HAP-1 (cell line): ENCODE results near the gene SMAD3.

Experiments used
- DNase-seq, 2 experiments: peaks; one replicate each; pipeline ENCODE4 v3.0.0-alpha.2; 2016 to 2020; ENCODE audit warnings: low spot score in 2 of 2
- H3K27me3 ChIP-seq: fragments of 250-450 bp; sonication (Bioruptor Pico); 2 replicates; pipeline ENCODE4 v1.5.1; 2020; ENCODE audit warnings: low read depth, mild to moderate bottlenecking, moderate library complexity
- H3K36me3 ChIP-seq: fragments of 250-450 bp; sonication (Bioruptor Pico); replicated peaks from 2 replicates; pipeline ENCODE4 v1.5.1; 2020; ENCODE audit warnings: mild to moderate bottlenecking
- H3K4me1 ChIP-seq: fragments of 250-450 bp; sonication (Bioruptor Pico); 2 replicates; pipeline ENCODE4 v1.5.1; 2020; ENCODE audit warnings: mild to moderate bottlenecking
- H3K4me3 ChIP-seq: fragments of 250-450 bp; sonication (Bioruptor Pico); 2 replicates; pipeline ENCODE4 v1.5.1; 2020; ENCODE audit warnings: mild to moderate bottlenecking, moderate library complexity
- H3K9me3 ChIP-seq: fragments of 250-450 bp; sonication (Bioruptor Pico); 2 replicates; pipeline ENCODE4 v1.5.1; 2020; ENCODE audit warnings: mild to moderate bottlenecking, moderate library complexity
- in situ Hi-C: fragments of 300-500 bp; cut with MboI; formaldehyde crosslinking; loops from 3 replicates; pipeline ENCODE4 v1.14.3; 2020; ENCODE audit warnings: low sequenced_read_pairs, inconsistent platforms, mixed read lengths

The SMAD3 gene

DNA sequence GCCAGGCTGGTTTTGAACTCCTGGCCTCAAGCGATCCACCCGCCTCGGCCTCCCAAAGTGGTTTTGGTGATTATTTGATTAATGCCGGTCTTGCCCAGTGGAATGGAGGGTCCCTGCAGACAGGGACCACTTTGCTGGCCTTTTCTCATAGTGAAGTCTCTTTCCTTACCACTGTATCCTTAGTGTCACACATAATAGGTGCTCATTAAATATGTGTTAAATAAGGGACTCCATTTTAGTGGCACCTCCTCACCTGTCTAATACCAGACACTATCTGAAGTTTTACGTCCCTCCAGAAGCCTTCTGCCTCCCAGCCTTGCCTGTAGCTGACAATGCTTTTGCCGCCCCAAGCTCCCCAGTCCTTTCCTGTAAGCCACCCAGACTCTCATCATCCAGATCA lies 97.8 kb downstream of the SMAD3 start:
- no peaks in the 10 kb centered on the region for H3K9me3 ChIP-seq
- no peaks in the 10 kb centered on the region for H3K27me3 ChIP-seq
- no peak for DNase-seq
- no peak overlapping the region for H3K4me3 ChIP-seq
- H3K36me3 ChIP-seq = peaks cover 20% of the 10 kb centered on the region
- H3K4me1 ChIP-seq = peaks cover 18% of the 10 kb centered on the region
- in situ Hi-C loops = no loop called here

DNA sequence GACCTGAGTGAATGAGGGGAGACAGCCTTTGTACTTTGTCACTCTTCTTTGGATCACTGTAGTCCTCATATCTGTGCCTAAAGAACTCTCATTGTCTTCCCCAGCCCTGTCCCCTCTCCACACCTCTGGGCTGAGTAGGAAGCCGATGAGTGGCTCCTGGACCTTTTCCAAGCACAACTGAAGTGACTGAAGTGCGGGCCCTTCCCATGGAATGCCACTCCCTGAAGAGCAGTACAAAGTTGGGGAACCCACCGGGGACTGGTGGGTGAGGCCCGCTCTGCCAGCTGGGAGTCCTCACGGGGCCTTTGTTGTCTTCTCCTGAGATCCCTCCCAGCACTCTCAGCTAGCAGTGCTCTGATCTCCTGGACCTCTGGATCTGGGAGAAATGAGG lies 99.0 kb downstream of the SMAD3 start:
- in situ Hi-C loops = no loop called here
- Histone ChIP-seq H3K9me3 (no peaks in the 10 kb centered on the region), H3K4me1 (peaks cover 18% of the 10 kb centered on the region), H3K36me3 (peaks cover 26% of the 10 kb centered on the region), H3K27me3 (no peaks in the 10 kb centered on the region), H3K4me3 (no peak overlapping the region)
- DNase-seq = no peak

DNA sequence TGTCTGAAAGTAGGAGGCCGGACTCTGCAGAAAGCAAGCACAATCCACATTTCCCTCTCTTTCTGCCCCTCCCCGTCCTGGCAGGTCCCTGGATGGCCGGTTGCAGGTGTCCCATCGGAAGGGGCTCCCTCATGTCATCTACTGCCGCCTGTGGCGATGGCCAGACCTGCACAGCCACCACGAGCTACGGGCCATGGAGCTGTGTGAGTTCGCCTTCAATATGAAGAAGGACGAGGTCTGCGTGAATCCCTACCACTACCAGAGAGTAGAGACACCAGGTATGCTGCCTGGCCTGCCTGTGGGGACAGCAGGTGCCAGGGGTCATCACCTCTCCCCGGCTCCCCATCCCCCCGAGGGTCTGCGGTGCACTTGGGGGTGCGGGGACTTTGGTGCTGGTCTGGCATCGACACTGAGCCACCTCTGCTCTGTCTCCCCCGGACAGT lies 99.4 kb downstream of the SMAD3 start:
- Histone ChIP-seq H3K4me3 (no peak overlapping the region), H3K9me3 (no peaks in the 10 kb centered on the region), H3K4me1 (peaks cover 15% of the 10 kb centered on the region), H3K36me3 (peaks cover 26% of the 10 kb centered on the region), H3K27me3 (no peaks in the 10 kb centered on the region)
- in situ Hi-C loops = no loop called here
- DNase-seq = peak in 1 of 2 experiments; percentile 50

GRCh38 chr15:67165254-67166253 lies 100.2 kb downstream of the SMAD3 start:
- peaks cover 12% of the 10 kb centered on the region for H3K4me1 ChIP-seq
- peak; percentile 78 to 94 for DNase-seq
- H3K36me3 ChIP-seq = peaks cover 26% of the 10 kb centered on the region
- no peaks in the 10 kb centered on the region for H3K27me3 ChIP-seq
- H3K9me3 ChIP-seq = no peaks in the 10 kb centered on the region
- in situ Hi-C loops = no loop called here
- no peak overlapping the region for H3K4me3 ChIP-seq

DNA sequence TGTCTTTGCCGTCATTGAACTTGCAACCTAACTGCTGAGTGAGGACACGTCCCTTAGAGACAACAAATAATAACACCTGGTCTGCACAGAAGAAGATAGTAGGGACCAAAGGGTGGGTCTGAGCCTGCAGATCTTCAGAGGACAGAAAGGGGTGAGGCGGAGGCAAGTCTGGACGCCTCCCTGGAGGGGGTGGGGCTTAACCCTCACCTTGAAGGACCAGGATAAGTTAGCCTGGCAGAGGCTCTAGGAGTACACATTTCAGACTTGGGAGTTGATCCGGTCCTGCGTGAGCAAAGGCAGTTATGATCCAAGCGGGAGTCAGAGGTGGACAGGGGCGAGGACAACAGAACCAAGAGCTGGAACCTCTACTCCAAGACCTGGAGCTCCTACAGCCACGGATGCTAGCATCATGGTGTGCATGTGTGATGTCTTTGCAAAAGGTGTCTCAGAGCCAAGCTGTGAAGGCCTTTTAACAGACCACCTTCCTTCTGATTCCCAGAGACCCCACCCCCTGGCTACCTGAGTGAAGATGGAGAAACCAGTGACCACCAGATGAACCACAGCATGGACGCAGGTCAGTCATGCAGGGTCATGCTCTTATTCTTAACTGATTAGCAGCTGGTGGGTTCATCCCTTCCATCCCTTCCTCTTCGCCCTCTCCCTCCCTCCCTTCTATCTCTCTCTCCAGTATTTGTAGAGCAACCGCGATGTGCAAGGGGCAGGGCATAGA lies 101.0 kb downstream of the SMAD3 start:
- Histone ChIP-seq H3K4me1 (peaks cover 12% of the 10 kb centered on the region), H3K4me3 (no peak overlapping the region), H3K36me3 (peaks cover 26% of the 10 kb centered on the region), H3K9me3 (no peaks in the 10 kb centered on the region), H3K27me3 (no peaks in the 10 kb centered on the region)
- in situ Hi-C loops = no loop called here
- peak in 1 of 2 experiments; percentile 41 for DNase-seq

GRCh38 chr15:67167091-67167490 lies 101.7 kb downstream of the SMAD3 start:
- peaks cover 12% of the 10 kb centered on the region for H3K4me1 ChIP-seq
- no peak overlapping the region for H3K4me3 ChIP-seq
- DNase-seq = no peak
- no peaks in the 10 kb centered on the region for H3K27me3 ChIP-seq
- in situ Hi-C loops = no loop called here
- H3K36me3 ChIP-seq = peaks cover 31% of the 10 kb centered on the region
- no peaks in the 10 kb centered on the region for H3K9me3 ChIP-seq

DNA sequence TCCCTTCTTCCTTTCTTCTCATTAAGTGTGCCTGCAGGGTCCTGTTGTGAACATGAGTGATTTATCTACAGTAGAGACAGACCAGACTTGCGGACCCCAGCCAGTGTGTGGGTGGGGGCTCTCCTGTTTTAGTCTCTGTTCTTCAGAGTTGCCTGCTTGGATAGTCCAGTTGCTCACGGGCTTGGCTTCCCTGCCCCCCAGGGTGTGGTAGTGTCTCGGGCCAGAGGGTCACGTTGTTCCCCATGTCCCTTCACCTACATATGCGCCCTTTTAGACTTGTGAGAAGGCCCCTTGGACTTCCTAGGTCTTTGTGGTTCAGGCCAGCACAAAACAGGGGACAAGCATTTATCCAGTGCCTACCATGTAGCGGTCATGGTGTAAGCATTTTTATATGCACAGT lies 103.3 kb downstream of the SMAD3 start:
- H3K36me3 ChIP-seq = peaks cover 33% of the 10 kb centered on the region
- H3K27me3 ChIP-seq = no peaks in the 10 kb centered on the region
- no peaks in the 10 kb centered on the region for H3K9me3 ChIP-seq
- H3K4me1 ChIP-seq = peaks cover 12% of the 10 kb centered on the region
- no peak overlapping the region for H3K4me3 ChIP-seq
- in situ Hi-C loops = no loop called here
- no peak for DNase-seq

- Histone ChIP-seq H3K27me3 (no peaks in the 10 kb centered on the region), H3K36me3 (peaks cover 44% of the 10 kb centered on the region), H3K4me1 (peaks cover 10% of the 10 kb centered on the region), H3K9me3 (no peaks in the 10 kb centered on the region), H3K4me3 (no peak overlapping the region)
- in situ Hi-C loops = no loop called here
- DNase-seq = no peak
Observed at GRCh38 chr15:67170143-67170925, 104.9 kb downstream of the SMAD3 start.

DNA sequence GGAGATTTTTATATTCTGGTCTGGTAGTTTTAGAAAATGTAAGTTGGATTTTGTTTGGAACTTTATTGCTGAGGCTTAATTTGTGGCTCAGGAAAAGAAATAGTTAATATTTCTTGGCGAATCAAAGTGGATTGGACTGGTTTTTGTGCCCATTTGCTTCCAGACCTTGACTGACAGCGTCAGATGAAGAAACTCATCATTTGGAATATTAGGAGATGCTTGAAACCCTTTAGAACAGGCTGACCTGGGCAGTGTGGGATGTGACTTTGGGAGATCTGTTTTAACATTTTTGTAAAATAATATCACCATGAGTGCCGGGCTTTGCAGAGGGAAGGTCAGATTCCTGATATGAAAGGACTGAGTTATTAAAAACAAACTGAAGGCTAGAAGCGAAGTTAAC lies 106.1 kb downstream of the SMAD3 start:
- in situ Hi-C loops = no loop called here
- H3K4me1 ChIP-seq = peaks cover 3% of the 10 kb centered on the region
- no peaks in the 10 kb centered on the region for H3K27me3 ChIP-seq
- DNase-seq = no peak
- peaks cover 45% of the 10 kb centered on the region for H3K36me3 ChIP-seq
- no peak overlapping the region for H3K4me3 ChIP-seq
- no peaks in the 10 kb centered on the region for H3K9me3 ChIP-seq

DNA sequence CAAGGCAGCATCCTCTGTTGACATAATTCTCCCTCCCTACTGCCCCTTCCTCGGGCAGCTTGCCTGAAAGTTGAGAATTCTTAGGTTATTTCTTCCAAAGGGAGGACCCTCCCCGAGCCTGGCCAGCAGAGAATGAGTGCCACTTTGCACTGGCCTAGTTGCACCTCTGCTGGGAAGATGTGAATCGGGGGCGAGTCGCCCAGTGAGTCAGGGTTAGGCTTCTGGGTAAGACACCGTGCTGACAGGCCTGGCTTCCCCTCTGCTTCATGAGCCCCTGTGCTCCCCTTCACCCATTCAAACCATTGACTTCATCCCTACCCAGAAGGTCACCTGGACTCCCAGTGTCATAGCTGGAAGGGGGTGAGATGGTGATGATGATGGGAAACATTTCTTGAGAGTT lies 106.8 kb downstream of the SMAD3 start:
- no peak for DNase-seq
- Histone ChIP-seq H3K36me3 (peaks cover 43% of the 10 kb centered on the region), H3K9me3 (no peaks in the 10 kb centered on the region), H3K27me3 (no peaks in the 10 kb centered on the region), H3K4me1 (peaks cover 7% of the 10 kb centered on the region), H3K4me3 (no peak overlapping the region)
- in situ Hi-C loops = no loop called here

DNA sequence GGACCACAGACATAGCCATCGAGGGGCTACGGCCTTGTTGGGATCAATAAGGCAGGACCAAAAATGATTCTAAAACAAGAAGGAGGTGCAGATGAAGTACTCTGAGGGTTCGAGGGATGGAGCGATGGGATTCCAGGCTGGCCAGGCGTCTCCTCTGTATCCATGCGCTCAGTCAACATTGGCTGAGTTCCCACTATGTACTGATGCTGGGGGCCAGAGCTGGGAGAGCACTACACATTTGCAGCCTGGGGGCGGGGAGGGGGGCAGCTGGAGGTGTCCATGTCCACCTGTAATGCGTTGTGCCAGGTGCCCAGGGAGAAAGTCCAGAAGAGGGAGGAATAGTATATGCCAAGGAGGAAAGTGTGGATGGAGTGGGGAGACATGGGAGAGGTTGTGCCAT lies 107.6 kb downstream of the SMAD3 start:
- DNase-seq = no peak
- H3K27me3 ChIP-seq = no peaks in the 10 kb centered on the region
- H3K4me1 ChIP-seq = peaks cover 7% of the 10 kb centered on the region
- H3K36me3 ChIP-seq = peaks cover 36% of the 10 kb centered on the region
- in situ Hi-C loops = no loop called here
- no peaks in the 10 kb centered on the region for H3K9me3 ChIP-seq
- no peak overlapping the region for H3K4me3 ChIP-seq

DNA sequence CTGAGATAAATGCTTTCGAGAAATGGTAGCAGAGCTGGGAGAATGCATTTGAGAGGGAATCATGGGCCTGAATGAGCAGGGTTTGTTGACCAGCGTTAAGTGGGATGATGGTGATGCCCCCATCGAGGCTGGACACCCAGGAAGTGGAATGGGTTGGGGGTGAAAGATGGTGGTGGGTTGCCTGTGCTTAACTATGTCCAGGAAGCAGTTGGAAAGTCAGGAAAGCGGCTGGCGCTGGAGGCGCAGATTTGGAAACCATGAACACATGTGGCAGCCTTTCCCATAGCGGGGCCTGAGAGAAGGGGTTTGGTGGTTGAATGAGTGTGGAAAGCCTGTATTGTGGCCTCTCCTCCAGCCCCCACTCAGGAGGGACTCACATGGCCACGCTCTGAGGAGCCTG lies 108.4 kb downstream of the SMAD3 start:
- in situ Hi-C loops = no loop called here
- H3K27me3 ChIP-seq = no peaks in the 10 kb centered on the region
- peaks cover 30% of the 10 kb centered on the region for H3K36me3 ChIP-seq
- H3K9me3 ChIP-seq = no peaks in the 10 kb centered on the region
- peaks cover 7% of the 10 kb centered on the region for H3K4me1 ChIP-seq
- no peak for DNase-seq
- no peak overlapping the region for H3K4me3 ChIP-seq

- in situ Hi-C loops = no loop called here
- DNase-seq = no peak
- H3K4me3 ChIP-seq = no peak overlapping the region
- H3K4me1 ChIP-seq = peaks cover 7% of the 10 kb centered on the region
- no peaks in the 10 kb centered on the region for H3K9me3 ChIP-seq
- H3K36me3 ChIP-seq = peaks cover 33% of the 10 kb centered on the region
- H3K27me3 ChIP-seq = no peaks in the 10 kb centered on the region
Observed at GRCh38 chr15:67174446-67174845, 109.0 kb downstream of the SMAD3 start.
